Activated T-cell treated with anti-CD3 and anti-CD28 coated beads, Interleukin-2, amount 50 U/mL, for 48 hours (primary cell): ENCODE results near the gene FAM180A.
"Not testable (repeated sequence)": the region's sequence is repeated elsewhere in the genome, so short reads cannot be mapped to it uniquely, and the experiment has no call there.

ENCODE experiments used
- DNase-seq, 2 experiments: peaks; one replicate each; pipeline ENCODE4 v3.0.0-alpha.2; 2020

FAM180A gene

DNA sequence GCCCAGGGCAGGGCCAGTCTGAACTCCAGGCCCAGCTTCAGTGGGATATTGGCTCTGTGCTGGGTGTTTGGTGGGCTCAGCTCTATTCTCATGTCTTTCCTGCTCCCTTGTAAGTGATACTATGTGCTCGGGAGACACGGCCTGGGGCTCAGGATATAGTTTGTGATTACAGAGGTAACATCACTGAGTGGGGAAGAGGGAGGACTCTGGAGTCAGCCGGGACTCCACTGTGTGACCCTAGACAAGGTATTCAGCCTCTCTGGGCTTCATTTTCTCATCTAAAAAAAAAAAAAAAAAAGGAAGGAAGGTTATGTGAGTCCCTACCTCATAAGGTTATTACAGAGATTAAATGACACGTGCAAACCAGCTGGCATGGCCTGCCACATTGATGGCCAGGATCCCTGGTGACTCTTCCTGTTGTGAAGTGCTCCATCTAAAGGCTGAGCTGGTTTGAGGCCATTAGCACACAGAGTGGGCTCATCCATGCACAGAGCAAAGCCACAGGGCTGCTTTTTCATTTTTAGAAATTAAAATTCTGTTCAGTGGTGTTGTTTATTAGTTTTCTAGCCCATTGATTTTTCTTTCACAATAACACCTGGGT lies 36.3 kb downstream of the FAM180A start:
- no peak for DNase-seq

DNA sequence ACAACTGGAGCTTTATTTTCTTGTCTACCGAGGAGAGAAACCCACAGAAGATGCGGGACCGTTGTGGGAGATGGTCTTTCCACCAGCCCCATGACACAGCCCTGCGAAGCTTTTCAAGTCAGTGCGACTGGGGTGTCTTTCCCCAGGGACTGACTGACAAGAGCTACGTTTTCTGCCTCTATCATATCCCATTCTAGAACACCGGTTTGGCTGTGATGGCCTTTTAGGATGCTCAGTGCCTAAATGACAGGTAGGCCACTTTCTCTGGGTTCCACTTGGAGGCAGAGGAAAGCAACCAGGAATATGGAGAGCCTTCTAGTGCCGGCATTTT lies 37.5 kb downstream of the FAM180A start:
- DNase-seq: no peak

DNA sequence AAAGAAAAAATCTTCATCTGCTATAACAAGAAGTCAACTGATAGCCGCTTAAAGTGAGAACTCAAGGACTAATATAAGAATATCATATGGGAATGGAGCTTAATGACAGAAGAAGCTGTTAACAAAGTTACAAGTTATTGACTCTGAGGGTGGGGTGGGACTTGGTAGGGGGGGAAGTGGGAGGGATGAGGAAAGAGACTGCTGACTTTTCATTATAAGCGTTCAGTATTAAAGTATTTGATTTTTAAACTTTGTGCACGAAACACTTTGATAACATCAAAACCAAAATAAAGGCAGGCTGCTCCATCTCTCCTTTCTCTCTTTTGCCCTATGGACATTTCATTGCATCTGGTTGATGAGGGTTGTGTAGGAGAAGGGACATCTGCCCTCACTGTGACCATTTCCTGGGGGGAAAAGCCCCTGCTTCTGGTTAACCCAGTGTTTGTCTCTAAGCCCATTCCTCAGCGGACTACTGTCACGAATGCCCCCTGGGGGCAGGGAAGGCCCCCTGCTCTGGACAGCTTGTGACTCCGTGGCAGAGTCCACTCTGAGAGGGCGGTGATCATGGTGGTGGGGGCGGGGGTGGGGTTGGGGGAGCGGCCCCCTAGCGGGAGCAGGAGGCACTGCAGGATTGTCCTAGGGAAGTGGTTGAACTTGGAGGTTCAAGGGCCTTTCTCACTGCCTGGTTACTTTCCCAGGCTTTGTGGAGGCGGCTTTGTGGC lies 38.0 kb downstream of the FAM180A start:
- DNase-seq: peak; percentile 31 to 34

DNA sequence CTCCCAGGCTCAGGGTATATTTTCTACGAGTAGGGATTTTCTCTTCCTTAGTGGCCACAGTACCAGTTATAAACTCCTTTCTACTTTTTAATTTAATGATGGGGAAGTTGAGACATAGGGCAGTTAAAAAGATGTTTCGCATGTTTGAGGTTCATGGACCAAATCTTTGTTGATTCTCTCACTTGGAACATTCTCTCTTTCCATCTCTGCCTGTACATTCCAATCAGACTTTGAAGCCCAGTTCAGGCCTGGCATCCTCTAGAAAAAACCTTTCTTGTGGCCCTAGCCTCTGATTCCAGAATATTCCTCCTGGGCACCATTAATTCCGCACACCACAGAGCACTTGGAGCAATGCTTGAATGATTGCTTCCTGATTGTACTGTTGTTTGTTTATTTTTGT lies 39.1 kb downstream of the FAM180A start:
- no peak for DNase-seq

DNA sequence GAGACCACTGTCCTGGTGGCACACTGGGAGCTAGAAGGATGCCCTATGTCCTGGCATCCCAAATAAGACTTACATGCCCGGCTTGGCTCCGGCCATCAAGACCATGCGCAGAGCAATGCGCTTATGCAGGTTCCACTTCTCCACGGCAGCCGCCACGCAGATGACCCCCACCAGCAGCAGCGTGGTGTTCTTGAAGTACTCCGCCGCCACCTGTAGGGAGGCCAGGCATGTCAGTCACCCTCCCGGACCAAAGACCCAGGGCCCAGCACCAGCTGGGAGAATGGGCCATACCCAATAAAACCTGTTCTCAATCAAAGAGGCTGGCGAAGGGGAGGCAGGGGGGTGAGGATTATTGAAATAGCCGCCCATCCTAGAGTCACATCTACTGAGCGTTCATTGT lies 40.6 kb downstream of the FAM180A start:
- no peak for DNase-seq

DNA sequence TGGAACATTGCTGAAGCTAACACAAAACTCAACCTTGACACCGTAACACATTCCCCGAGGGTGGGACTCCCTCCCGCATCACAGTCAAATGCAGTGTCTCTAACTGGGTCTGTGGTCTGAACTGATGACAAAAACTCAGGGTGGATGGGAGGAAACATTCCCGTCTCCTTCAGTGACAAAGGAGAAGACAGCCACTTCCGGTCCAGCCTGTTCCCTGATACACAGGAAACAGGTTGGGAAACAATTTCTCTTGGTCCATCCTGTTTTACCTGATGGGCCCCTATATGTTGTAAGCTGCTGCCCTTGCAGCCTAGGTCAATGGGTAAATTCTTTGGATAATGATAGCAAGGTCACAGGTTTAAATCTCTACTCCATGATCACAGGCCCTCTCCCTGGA lies 41.0 kb downstream of the FAM180A start:
- DNase-seq: no peak

DNA sequence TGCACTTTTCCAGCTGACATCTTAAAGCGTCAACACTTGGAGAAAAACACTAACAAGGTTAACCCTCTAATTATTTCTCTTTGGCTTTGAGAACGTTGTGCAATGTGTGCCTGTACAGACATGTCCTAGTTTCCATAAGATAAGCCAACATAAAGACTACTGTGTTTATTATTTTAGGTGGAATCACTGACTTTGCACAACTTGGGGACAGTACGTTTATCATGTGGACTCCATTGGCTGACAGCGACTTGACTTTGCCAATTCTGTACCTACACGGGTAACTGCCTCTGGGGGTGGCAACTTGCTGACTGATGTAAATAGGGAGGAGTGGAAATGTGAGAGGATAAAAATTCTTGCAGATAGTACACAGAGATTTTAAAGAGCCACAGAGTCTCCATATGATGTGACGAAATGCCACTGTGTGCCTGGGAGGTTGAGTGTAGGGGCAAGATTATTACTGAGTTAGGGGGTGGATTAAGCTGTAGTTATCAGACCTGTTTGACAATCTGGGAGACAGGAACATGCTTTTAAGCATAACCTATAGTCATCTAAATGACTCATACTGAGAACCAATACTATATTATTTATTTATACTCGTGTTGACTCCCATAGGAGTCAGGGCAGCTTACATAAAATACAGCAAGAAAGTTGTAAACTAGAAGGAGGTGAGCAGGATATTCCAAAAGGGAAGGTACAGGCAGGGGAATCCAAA lies 41.6 kb downstream of the FAM180A start:
- DNase-seq: no peak

DNA sequence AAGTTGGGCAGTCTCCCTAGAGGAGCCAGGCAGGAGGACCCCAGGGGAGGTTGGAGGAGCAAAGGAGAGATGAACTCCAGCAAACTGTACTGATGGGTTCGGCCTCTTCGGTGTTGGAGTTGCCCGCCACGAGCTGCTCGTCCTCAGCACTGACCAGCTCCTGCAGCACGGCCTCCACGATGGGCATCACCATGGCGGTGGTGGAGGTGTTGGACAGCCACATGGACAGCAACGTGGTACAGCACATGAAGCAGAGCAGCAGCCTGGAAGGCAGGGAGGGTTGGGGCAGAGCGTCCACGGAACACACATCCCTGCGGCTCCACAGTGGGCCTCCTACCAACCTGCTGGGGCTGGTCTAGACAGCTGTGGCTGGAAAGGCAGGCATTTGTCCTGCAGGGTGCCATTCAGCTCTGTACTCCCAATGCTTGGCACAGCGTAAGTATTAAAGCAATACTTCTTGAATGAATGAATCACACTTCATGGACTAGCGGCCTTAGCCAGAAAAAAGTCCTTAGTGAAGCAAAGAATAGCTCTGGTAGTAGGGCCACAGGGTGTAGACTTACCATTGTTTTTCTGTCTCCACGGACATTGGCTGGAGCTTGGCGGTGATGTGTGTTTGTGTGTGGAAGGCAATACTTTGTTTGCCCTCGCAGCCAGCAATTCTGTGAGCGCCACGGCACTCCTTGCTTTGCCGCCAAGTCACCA lies 42.4 kb downstream of the FAM180A start:
- DNase-seq: no peak

DNA sequence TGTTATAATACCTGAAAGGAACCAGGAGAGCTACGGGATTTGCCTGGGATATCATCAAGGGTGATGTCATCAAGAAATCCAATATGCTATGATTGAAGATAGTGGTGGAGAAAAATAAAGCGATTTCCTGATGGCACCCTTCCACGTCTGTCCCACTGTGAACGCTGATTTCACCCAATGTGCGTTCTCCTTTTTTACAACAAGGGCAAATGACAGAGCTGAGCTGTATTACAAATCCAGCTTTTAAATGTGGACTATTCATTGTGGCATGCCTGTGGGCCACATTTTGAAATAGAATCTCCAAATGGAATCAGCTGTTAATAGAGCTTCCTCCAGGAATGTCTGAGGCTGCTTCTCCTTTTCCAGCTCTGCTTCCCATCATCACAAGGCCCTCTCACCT lies 43.9 kb downstream of the FAM180A start:
- no peak for DNase-seq

DNA sequence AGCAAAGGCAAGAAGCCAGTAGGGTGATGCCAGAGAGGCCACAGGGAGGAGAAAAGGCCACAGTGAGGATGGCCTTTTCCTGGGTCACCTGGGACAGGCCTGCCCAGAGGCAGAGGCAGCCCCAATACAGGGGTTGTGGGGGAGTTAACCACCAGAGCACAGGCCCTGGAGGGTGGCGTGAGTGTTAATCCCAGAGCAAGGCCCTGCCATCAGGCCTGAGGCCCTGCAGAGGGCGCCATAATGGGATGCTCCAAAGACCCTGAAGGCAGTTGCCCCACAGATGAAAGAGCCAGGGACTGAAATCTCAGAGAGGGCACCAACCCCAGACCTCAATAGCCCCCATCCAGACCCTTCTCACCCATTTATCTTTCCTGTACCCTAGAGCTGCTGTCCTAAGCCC lies 44.5 kb downstream of the FAM180A start:
- DNase-seq: peak in 1 of 2 experiments; percentile 29

DNA sequence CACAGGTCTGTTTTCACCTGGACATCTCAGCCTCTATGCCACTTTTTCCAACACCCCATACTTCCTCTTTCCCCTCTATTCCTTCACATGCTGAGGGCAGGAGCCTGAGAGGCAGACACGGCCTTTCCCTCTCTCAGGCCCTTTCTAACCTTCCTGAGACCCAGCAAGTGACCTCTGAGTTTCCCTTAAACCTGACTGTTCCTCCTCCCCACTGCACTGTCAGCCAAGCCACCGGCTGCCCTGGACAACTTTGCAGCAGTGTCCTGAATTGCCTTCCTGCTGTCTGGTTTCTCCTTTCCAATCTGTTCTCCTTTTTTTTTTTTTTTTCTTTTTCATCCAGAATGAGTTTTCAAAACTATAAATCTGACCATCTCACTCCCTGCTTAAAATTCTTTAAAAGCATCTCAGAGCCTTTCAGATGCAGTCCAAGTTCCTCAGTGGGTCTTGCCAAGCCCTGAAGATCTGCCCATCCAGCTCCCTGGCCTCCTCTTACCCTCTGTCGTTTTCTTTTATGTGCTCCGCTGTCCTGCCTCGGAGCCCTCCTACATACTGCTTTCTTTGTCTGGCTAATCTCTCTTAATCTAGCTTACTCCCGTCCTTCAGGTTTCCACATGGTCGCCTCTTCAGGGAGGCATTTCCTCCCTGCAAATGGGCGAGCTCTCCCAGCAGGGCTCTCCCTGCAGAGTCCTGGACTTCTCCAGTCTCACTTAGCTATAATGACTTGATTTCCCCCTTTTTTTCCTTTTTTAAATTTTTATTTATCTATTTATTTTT lies 51.1 kb downstream of the FAM180A start:
- no peak for DNase-seq

DNA sequence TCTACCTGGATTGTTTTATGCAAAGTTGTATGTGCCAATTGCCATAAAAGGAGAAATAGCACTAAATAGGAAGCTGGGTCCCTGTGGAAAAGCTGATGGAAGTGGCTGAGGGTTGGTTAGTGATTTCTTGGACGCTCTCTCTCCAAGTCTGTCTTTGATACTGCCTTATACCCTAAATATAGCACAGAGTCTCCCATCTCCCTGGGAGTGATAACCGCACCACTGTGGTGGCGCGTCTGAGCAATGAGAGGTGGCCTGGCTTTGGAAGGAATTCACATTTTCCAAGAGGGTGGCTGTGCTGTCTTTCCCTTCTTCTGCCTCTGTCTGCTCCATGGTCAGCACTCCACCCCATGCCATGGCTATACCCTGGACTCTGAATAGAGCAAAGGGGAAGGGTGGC lies 55.1 kb downstream of the FAM180A start:
- DNase-seq: no peak

DNA sequence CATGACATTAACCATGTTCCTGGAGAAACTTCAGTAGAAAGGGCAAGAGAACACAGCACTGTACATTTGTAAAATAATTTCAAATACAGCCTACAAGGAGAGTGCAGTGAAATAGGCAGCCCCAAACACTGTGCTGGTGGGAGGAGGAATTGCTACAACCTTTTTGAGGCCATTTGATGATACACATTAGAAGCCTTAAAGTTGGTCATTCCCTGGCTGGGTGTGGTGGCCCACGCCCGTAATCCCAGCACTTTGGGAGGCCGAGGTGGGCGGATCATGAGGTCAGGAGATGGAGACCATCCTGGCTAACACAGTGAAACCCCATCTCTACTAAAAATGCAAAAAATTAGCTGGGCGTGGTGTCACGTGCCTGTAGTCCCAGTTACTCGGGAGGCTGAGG lies 56.0 kb downstream of the FAM180A start:
- not testable (repeated sequence) for DNase-seq

DNA sequence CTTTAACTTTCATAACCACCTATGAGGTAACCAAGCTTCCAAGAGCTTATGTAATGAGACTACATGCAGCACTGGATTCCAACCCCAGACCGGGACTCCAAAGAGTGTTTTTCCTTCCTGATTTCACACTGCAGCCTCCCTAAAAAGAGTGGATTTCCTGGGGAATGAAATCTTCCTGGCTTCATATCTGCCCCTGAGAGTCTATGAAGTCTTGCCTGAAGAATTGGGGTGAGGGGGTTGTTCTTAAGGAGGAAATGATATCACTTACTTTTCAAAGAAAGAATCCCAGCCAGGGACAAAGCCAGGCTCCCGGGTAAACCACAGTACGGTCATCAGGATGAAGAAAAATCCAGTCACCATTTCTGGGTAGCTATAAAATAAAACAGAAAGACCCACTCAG lies 56.6 kb downstream of the FAM180A start:
- no peak for DNase-seq

DNA sequence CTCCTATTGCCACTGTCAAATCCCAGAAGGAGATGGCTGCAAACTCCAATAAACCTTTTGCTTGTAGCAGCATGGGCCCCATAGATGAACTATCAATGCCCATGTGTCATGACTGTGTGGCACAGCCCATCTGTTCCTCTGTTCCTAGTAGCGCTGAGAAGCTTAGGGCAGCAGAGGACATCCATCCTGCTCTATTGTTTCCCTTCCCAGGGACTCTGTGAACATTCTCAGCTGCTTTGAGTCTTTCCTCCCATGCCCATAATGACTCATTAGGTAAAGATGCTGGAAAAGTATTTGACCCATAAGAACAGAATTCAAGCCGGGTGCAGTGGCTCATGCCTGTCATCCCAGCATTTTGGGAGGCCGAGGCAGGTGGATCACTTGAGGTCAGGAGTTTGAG lies 58.0 kb downstream of the FAM180A start:
- no peak for DNase-seq

DNA sequence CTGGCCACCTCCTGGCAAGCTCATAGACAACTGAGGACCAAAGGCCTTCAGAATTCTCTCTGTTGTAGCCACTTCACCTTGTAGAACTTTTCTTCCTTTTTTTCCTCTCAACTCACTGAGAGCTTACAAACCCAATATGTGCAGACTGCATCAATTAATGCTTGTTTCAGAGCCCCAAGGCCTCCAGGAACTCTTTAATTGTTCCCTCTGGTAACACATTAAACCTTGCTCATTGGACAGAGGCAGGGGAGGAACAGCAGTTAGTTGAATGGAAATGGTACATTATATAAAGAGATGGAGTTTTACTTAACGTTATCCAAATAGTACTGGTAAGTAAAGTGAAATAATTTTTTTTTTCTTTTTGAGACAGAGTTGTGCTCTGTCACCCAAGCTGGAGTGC lies 61.1 kb downstream of the FAM180A start:
- no peak for DNase-seq

DNA sequence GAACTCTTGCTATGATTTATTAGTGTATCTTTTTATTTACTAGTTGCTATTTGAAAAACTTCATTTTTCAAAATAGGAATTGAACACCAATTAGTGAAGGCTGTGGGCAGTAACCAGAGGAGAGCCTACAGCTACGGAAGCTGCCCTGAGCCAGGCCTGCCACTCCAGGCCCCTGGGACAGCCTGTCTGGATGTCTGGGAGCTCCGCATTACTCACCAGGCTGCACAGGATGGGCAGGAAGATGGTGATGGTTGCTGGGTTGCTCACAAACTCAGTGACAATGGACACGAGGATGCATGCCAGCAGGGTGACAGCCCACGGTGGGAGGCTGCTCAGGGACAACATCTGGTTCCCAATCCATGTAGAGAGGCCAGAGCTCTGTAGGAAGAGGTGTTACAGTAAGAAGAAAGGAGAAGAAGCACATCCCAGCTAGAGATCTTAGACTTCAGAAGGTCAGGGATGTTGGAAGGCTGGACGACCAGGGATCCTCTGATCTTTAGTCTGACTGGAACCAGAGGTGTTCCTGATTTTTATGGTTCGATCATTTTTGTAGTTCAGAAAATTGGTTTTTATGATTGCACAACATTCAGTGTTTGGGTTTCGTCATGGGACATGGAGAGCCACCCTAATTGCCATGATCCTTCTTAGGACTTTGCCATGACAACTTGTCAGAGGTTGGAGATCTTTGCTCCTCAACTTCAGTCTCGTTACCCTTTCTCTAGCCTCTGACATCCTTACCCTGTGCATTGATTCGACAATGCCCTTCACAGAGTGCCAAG lies 63.1 kb downstream of the FAM180A start:
- no peak for DNase-seq

DNA sequence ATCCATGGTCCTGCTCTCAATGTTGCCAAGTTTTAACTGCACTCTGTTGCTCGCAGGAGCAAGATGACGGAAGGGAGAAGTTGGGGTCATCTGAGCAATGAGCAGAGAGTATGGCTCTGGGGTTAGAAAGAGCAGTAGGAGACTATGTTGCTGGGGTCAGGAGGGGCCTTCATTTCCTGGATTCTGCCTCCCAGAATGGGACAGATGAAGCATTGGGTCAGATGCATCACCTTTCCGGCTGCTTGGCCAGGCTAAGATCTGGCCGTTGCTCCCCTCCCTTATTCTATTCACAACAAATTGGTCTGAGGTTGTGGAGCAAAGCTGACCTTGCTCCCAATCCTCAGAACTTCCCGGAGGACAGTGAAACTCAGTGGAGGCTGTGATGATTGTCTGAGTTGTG lies 63.9 kb downstream of the FAM180A start:
- no peak for DNase-seq

DNA sequence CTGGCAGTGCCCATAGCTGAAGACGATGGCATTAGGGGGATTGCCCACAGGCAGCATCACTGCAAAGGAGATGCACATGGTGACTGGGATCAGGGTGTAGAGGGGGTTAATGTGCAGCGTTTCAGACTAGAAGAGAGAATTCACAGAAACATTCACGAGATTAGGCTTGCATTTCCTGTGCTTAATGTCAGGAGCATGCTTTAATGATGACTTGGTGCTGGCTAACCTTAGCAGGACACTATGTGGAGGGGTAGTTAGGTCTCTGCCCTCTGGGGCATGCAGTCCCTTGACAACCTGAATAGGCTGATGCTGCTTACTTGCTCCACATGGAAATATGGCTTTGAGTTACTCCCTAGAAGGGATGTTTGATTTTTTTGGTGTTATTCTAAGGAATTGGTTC lies 64.5 kb downstream of the FAM180A start:
- no peak for DNase-seq

DNA sequence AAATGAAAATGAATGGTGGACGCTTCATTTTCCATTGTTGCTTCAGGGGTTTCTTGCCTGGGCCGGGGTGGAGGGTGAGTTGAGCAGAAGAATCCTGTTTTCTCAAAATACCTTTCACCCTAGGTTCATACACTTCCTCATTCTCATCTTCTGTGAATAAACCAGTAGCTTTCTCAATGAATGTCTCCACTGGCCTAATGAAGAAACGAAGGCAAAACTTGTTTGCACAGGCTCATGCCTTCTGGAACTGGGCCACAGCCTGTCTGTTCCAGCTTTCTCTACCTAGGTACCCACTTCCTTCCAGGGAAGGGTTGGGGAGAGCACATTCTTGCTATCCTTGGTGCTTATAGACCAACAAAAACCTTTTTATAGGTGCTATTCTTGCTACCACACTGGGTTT lies 65.0 kb downstream of the FAM180A start:
- DNase-seq: no peak

DNA sequence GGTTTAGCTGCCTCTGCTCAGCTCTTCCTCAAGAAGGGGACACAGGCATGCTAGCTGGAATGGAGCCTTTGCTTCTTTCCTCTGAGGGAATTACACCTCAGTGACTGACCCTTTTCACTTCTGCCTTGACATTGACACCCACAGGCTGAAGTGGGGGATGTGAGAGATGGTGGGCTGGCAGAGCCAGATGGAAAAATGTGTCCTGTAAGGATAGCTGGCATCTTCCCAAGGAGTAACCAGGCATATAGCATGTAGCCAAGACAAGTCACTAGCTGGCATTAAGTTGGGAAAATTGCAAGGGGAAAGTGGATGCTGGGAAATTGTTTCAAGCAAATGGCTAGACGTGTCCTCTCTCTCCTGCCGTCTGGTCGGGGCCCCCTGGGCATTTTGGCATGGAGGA lies 66.4 kb downstream of the FAM180A start:
- DNase-seq: no peak

DNA sequence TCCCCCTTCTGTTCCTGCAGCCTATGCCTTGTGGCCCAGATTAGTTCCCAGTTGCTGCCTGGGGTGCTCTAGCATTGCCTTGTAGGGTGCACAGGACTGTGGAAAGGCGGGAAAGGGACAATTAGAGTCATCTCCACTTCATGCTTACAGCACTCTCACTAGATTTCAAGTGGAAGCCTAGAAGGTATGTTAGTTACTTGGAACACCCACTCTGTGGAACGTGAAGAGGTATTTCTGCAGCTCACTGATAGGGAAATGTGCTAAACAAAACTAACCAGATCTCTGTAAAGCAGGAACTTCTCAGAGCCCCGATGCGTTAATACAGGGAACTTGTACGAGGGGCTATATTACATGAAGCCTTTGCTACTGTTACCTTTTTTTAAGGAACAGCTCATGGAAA lies 66.9 kb downstream of the FAM180A start:
- DNase-seq: no peak
